Activated CD8-positive, alpha-beta memory T cell treated with anti-CD3 and anti-CD28 coated beads, Interleukin-2, amount 50 U/mL, for 4 hours (primary cell): ENCODE data around the gene SNRNP200.

Experiments used
- DNase-seq: peaks from one replicate; pipeline ENCODE4 v3.0.0-alpha.2; 2020

The SNRNP200 gene

GRCh38 chr2:96305091-96305978 lies at the start of gene SNRNP200:
Gene SNRNP200 (minus strand): TSS chr2:96305546. CDS start chr2:96305437, 109 bp downstream.
- peak; percentile 90 for DNase-seq

- DNase-seq, result no peak
These were observed 49.1 kb upstream of the SNRNP200 start for GRCh38 chr2:96354492-96354891.

GRCh38 chr2:96353606-96354101 lies 48.3 kb upstream of the SNRNP200 start:
- DNase-seq, result no peak

- no peak for DNase-seq
These were observed 47.8 kb upstream of the SNRNP200 start for GRCh38 chr2:96353032-96353561.

GRCh38 chr2:96347395-96347794 lies 42.0 kb upstream of the SNRNP200 start:
- DNase-seq, result no peak

- DNase-seq, result no peak
These were observed 40.6 kb upstream of the SNRNP200 start for GRCh38 chr2:96345868-96346462.

- no peak for DNase-seq
These were observed 40.1 kb upstream of the SNRNP200 start for GRCh38 chr2:96345438-96345837.

- peak; percentile 35 for DNase-seq
These were observed 38.7 kb upstream of the SNRNP200 start for GRCh38 chr2:96344011-96344410.

GRCh38 chr2:96342085-96342484 lies 36.7 kb upstream of the SNRNP200 start:
- peak; percentile 34 for DNase-seq

- DNase-seq, result no peak
These were observed 36.3 kb upstream of the SNRNP200 start for GRCh38 chr2:96341641-96342040.

- DNase-seq, result no peak
These were observed 35.4 kb upstream of the SNRNP200 start for GRCh38 chr2:96340493-96341414.

- no peak for DNase-seq
These were observed 31.5 kb upstream of the SNRNP200 start for GRCh38 chr2:96336873-96337272.

- no peak for DNase-seq
These were observed 30.9 kb upstream of the SNRNP200 start for GRCh38 chr2:96336104-96336775.

- no peak for DNase-seq
These were observed 28.4 kb upstream of the SNRNP200 start for GRCh38 chr2:96333708-96334107.

- DNase-seq, result no peak
These were observed 25.1 kb upstream of the SNRNP200 start for GRCh38 chr2:96330407-96330806.

GRCh38 chr2:96329874-96330273 lies 24.5 kb upstream of the SNRNP200 start:
- DNase-seq, result no peak

- no peak for DNase-seq
These were observed 24.1 kb upstream of the SNRNP200 start for GRCh38 chr2:96329456-96329855.

- DNase-seq, result no peak
These were observed 21.9 kb upstream of the SNRNP200 start for GRCh38 chr2:96326990-96327820.

GRCh38 chr2:96326564-96326963 lies 21.2 kb upstream of the SNRNP200 start:
- no peak for DNase-seq

GRCh38 chr2:96325884-96326255 lies 20.5 kb upstream of the SNRNP200 start:
- DNase-seq, result peak; percentile 47
